ENCODE measurements around the gene STKLD1.

- TF ChIP-seq CTCF (conservative IDR thresholded peaks at IDR 0.05 in 1 of 2, IDR thresholded peaks at IDR 0.05 in 1 of 2; ENCODE audit: extremely low read depth in 1 of 2, insufficient read depth in 1 of 2, low read depth in 1 of 2, low read length in 2 of 2): no peak
- no peak for TF ChIP-seq EZH2 (IDR thresholded peaks at IDR 0.05; ENCODE audit: borderline replicate concordance, low read length)
These were observed 8.4 kb upstream of the STKLD1 start for GRCh38 chr9:133367778-133368177.

Data from mammary epithelial cell (primary cell).